Measurements from ENCODE around the gene RGS6. TPM values are rescaled to one million over a fixed set of nuclear protein-coding genes. Genes with fewer than 3 reads are reported as not detected.

The RGS6 gene
- total RNA-seq, 4 donors from 2014 or later: 0.54 to 9.1 (median 3.3) TPM

- Histone ChIP-seq H3K27me3 (no peaks in the 10 kb centered on the region), H3K4me1 (no peaks in the 10 kb centered on the region), H3K36me3 (no peaks in the 10 kb centered on the region), H3K9me3 (no peaks in the 10 kb centered on the region), H3K4me3 (no peak overlapping the region), H3K27ac (no peak overlapping the region)
- TF ChIP-seq CTCF (IDR thresholded peaks at IDR 0.05): no peak
- no peak for TF ChIP-seq POLR2A (IDR thresholded peaks at IDR 0.05)
- DNase-seq: no peak
Measured at GRCh38 chr14:72350215-72350614, 418.0 kb downstream of the RGS6 start.

- no peak for DNase-seq
- no peaks in the 10 kb centered on the region for H3K9me3 ChIP-seq
- no peaks in the 10 kb centered on the region for H3K36me3 ChIP-seq
- H3K4me1 ChIP-seq: no peaks in the 10 kb centered on the region
- no peak overlapping the region for H3K27ac ChIP-seq
- TF ChIP-seq POLR2A (IDR thresholded peaks at IDR 0.05) (no peak), CTCF (IDR thresholded peaks at IDR 0.05) (no peak)
- H3K4me3 ChIP-seq: no peak overlapping the region
- no peaks in the 10 kb centered on the region for H3K27me3 ChIP-seq
Measured at GRCh38 chr14:72352012-72352411, 419.8 kb downstream of the RGS6 start.

GRCh38 chr14:72366619-72367018 lies 434.4 kb downstream of the RGS6 start:
- no peak for TF ChIP-seq POLR2A (IDR thresholded peaks at IDR 0.05)
- no peak for TF ChIP-seq CTCF (IDR thresholded peaks at IDR 0.05)
- no peaks in the 10 kb centered on the region for H3K27me3 ChIP-seq
- H3K36me3 ChIP-seq: no peaks in the 10 kb centered on the region
- DNase-seq: no peak
- H3K9me3 ChIP-seq: no peaks in the 10 kb centered on the region
- no peak overlapping the region for H3K4me3 ChIP-seq
- no peaks in the 10 kb centered on the region for H3K4me1 ChIP-seq
- no peak overlapping the region for H3K27ac ChIP-seq

- H3K9me3 ChIP-seq: no peaks in the 10 kb centered on the region
- no peak overlapping the region for H3K4me3 ChIP-seq
- no peak for TF ChIP-seq POLR2A (IDR thresholded peaks at IDR 0.05)
- TF ChIP-seq CTCF (IDR thresholded peaks at IDR 0.05): no peak
- no peaks in the 10 kb centered on the region for H3K36me3 ChIP-seq
- no peak overlapping the region for H3K27ac ChIP-seq
- H3K27me3 ChIP-seq: no peaks in the 10 kb centered on the region
- no peaks in the 10 kb centered on the region for H3K4me1 ChIP-seq
- no peak for DNase-seq
Measured at GRCh38 chr14:72369106-72369505, 436.9 kb downstream of the RGS6 start.

- H3K9me3 ChIP-seq: peaks cover 0 to 3% (median 0%) of the 10 kb centered on the region in 4 donors
- DNase-seq: no peak
- no peak overlapping the region for H3K4me3 ChIP-seq
- no peaks in the 10 kb centered on the region for H3K36me3 ChIP-seq
- TF ChIP-seq CTCF (IDR thresholded peaks at IDR 0.05) (no peak), POLR2A (IDR thresholded peaks at IDR 0.05) (no peak)
- H3K27me3 ChIP-seq: no peaks in the 10 kb centered on the region
- H3K27ac ChIP-seq: no peak overlapping the region
- no peaks in the 10 kb centered on the region for H3K4me1 ChIP-seq
Measured at GRCh38 chr14:72377016-72377415, 444.8 kb downstream of the RGS6 start.

- no peak for TF ChIP-seq POLR2A (IDR thresholded peaks at IDR 0.05)
- no peak for TF ChIP-seq CTCF (IDR thresholded peaks at IDR 0.05)
- Histone ChIP-seq H3K27ac (no peak overlapping the region), H3K9me3 (no peaks in the 10 kb centered on the region), H3K27me3 (no peaks in the 10 kb centered on the region), H3K4me1 (no peaks in the 10 kb centered on the region), H3K36me3 (no peaks in the 10 kb centered on the region), H3K4me3 (no peak overlapping the region)
- no peak for DNase-seq
Measured at GRCh38 chr14:72380456-72380855, 448.2 kb downstream of the RGS6 start.
